ENCODE measurements around the gene ELFN2.

Gene ELFN2

DNA sequence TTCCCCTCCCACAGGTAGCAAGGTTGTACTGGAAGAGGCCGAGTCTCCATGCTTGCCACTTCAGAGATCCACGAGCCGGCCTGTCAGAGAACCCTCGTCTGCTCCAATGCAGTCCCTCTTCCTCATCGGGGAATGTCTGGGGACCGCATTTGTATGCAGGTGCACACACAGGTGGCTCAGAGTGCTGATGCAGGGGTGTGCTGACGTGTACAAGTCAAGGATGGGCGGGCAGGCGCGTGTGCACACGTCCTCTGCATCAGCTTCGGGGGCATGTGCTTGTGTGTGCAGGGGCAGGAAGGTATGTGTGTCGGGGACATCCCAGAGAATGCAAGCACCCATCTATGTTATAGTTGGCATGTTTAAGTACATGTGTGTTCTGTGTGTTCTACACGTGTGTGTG is 49.4 kb downstream of the ELFN2 start:
- Histone ChIP-seq H3K79me2 (ENCODE audit: low read length) (no peaks in the 10 kb centered on the region), H3K4me3 (ENCODE audit: low read length) (no peak overlapping the region), H3K27ac (ENCODE audit: low read length) (peak overlapping the region; percentile 69), H3F3A (ENCODE audit: insufficient read depth, low read length) (no peaks in the 10 kb centered on the region), H3K9me2 (replicated peaks; ENCODE audit: insufficient read depth, low read length) (no peaks in the 10 kb centered on the region), H3K4me2 (ENCODE audit: low read depth, low read length) (peak overlapping the region; percentile 19; the same call in 1 of the 2 replicates), H3K9ac (ENCODE audit: low read length) (peak overlapping the region; percentile 45), H3K27me3 (replicated peaks; ENCODE audit: insufficient read depth, low read length) (peaks cover 28% of the 10 kb centered on the region), H2AFZ (ENCODE audit: low read length) (peak overlapping the region; percentile 30; the same call in 1 of the 2 replicates), H3K36me3 (replicated peaks; ENCODE audit: insufficient read depth, low read length) (no peaks in the 10 kb centered on the region), H3K4me1 (ENCODE audit: low read length) (peaks cover 28% of the 10 kb centered on the region), H4K20me1 (ENCODE audit: insufficient read depth, low read length) (no peaks in the 10 kb centered on the region), H3K9me3 (replicated peaks; ENCODE audit: insufficient read depth, low read length) (no peaks in the 10 kb centered on the region)
- DNase-seq: peak; percentile 83
- TF ChIP-seq EZH2 (optimal IDR thresholded peaks at IDR 0.05; ENCODE audit: low read depth, low read length) (no peak), EZH2phosphoT487 (IDR thresholded peaks at IDR 0.05; ENCODE audit: low read length) (no peak)
- TF ChIP-seq, protein P1, sequence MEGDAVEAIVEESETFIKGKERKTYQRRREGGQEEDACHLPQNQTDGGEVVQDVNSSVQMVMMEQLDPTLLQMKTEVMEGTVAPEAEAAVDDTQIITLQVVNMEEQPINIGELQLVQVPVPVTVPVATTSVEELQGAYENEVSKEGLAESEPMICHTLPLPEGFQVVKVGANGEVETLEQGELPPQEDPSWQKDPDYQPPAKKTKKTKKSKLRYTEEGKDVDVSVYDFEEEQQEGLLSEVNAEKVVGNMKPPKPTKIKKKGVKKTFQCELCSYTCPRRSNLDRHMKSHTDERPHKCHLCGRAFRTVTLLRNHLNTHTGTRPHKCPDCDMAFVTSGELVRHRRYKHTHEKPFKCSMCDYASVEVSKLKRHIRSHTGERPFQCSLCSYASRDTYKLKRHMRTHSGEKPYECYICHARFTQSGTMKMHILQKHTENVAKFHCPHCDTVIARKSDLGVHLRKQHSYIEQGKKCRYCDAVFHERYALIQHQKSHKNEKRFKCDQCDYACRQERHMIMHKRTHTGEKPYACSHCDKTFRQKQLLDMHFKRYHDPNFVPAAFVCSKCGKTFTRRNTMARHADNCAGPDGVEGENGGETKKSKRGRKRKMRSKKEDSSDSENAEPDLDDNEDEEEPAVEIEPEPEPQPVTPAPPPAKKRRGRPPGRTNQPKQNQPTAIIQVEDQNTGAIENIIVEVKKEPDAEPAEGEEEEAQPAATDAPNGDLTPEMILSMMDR (IDR thresholded peaks at IDR 0.05; ENCODE audit: low read length): no peak

DNA sequence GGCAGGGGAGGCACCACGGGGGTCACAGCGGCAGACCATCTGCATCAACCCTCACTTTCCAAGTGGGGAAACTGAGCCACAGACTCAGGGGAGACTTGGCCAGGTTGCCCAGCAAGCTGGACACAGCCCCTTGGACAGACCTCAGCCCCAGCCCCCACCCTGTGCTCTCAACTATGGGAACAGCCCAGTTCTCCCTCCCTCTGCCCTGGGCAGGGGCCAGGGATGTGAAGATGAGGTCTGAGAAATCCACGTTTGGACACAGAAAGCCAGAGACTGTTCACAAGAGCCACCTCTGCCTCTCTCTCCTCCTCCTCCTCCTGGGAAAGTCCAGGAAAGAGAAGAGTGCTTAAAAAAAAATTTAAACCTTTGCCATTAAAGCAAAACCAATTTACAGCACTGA is 50.1 kb downstream of the ELFN2 start:
- H3K4me1 ChIP-seq (ENCODE audit: low read length): peaks cover 28% of the 10 kb centered on the region
- TF ChIP-seq EZH2phosphoT487 (IDR thresholded peaks at IDR 0.05; ENCODE audit: low read length): no peak
- TF ChIP-seq EZH2 (optimal IDR thresholded peaks at IDR 0.05; ENCODE audit: low read depth, low read length): no peak
- TF ChIP-seq, protein P1 (IDR thresholded peaks at IDR 0.05; ENCODE audit: low read length): no peak
- H3K79me2 ChIP-seq (ENCODE audit: low read length): no peaks in the 10 kb centered on the region
- no peaks in the 10 kb centered on the region for H3K36me3 ChIP-seq (replicated peaks; ENCODE audit: insufficient read depth, low read length)
- peaks cover 25% of the 10 kb centered on the region for H3K27me3 ChIP-seq (replicated peaks; ENCODE audit: insufficient read depth, low read length)
- H3K9me2 ChIP-seq (replicated peaks; ENCODE audit: insufficient read depth, low read length): no peaks in the 10 kb centered on the region
- DNase-seq: no peak
- H3K4me2 ChIP-seq (ENCODE audit: low read depth, low read length): peak overlapping the region; percentile 19
- H2AFZ ChIP-seq (ENCODE audit: low read length): no peak overlapping the region
- H3K4me3 ChIP-seq (ENCODE audit: low read length): no peak overlapping the region
- H3K9ac ChIP-seq (ENCODE audit: low read length): peak overlapping the region; percentile 45
- peak overlapping the region; percentile 69; the same call in 1 of the 2 replicates for H3K27ac ChIP-seq (ENCODE audit: low read length)
- no peaks in the 10 kb centered on the region for H4K20me1 ChIP-seq (ENCODE audit: insufficient read depth, low read length)
- no peaks in the 10 kb centered on the region for H3F3A ChIP-seq (ENCODE audit: insufficient read depth, low read length)
- H3K9me3 ChIP-seq (replicated peaks; ENCODE audit: insufficient read depth, low read length): no peaks in the 10 kb centered on the region

DNA sequence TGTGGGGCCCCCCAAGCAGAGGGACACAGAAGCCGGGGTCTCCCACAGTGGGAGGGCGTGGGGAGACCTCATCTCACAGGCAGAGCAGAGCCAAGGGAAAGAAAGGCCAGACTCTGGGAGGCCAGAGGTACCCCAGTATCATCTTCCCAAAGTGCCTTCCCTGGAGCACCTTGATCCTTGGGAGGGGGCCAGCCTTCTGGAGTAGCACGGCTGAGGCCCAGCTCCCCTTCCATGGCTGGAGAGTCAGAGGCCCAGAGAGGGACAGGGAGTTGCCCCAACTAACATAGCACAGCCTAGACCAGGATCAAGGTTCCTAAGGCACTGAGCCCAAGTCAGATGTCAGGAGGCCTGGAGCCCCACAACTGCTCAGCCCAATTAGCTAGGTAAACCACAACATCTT is 50.6 kb downstream of the ELFN2 start:
- H3K4me3 ChIP-seq (ENCODE audit: low read length): no peak overlapping the region
- no peak overlapping the region for H2AFZ ChIP-seq (ENCODE audit: low read length)
- H3K4me2 ChIP-seq (ENCODE audit: low read depth, low read length): 0 out of 2 replicates have a peak overlapping the region, but pooled peaks have one; percentile 19
- no peak overlapping the region for H3K9ac ChIP-seq (ENCODE audit: low read length)
- peaks cover 21% of the 10 kb centered on the region for H3K27me3 ChIP-seq (replicated peaks; ENCODE audit: insufficient read depth, low read length)
- H3K9me3 ChIP-seq (replicated peaks; ENCODE audit: insufficient read depth, low read length): no peaks in the 10 kb centered on the region
- H3K79me2 ChIP-seq (ENCODE audit: low read length): no peaks in the 10 kb centered on the region
- no peak for TF ChIP-seq EZH2phosphoT487 (IDR thresholded peaks at IDR 0.05; ENCODE audit: low read length)
- no peak for TF ChIP-seq EZH2 (optimal IDR thresholded peaks at IDR 0.05; ENCODE audit: low read depth, low read length)
- TF ChIP-seq, protein P1 (IDR thresholded peaks at IDR 0.05; ENCODE audit: low read length): no peak
- H3F3A ChIP-seq (ENCODE audit: insufficient read depth, low read length): no peaks in the 10 kb centered on the region
- peaks cover 28% of the 10 kb centered on the region for H3K4me1 ChIP-seq (ENCODE audit: low read length)
- 0 out of 2 replicates have a peak overlapping the region, but pooled peaks have one; percentile 69 for H3K27ac ChIP-seq (ENCODE audit: low read length)
- H4K20me1 ChIP-seq (ENCODE audit: insufficient read depth, low read length): no peaks in the 10 kb centered on the region
- no peaks in the 10 kb centered on the region for H3K36me3 ChIP-seq (replicated peaks; ENCODE audit: insufficient read depth, low read length)
- DNase-seq: no peak
- no peaks in the 10 kb centered on the region for H3K9me2 ChIP-seq (replicated peaks; ENCODE audit: insufficient read depth, low read length)

Data from MM.1S (cell line).